ENCODE results near the gene CHAT.

DNA sequence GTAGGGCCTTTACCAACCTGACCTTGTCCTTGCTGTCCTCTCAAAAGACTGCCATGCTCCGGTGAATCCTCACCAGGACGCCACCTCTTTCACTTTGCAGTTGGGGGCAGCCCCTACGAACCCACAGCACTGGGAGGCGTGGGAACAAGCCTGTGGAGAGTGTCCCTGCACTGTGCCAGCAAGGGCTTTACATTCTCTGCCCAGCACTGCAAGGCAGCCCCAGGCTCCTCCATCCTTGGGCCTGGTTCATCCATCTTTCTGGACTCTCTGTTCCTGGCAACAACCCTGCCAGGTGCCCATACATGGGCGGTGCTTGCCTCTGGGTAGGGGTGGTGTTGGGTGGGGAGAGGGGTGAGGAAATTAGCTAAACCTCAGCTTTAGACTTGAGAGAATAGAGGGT, 1.4 kb downstream of the CHAT start:
- TF ChIP-seq POLR2A (IDR thresholded peaks at IDR 0.05): no peak
- TF ChIP-seq, protein P1, sequence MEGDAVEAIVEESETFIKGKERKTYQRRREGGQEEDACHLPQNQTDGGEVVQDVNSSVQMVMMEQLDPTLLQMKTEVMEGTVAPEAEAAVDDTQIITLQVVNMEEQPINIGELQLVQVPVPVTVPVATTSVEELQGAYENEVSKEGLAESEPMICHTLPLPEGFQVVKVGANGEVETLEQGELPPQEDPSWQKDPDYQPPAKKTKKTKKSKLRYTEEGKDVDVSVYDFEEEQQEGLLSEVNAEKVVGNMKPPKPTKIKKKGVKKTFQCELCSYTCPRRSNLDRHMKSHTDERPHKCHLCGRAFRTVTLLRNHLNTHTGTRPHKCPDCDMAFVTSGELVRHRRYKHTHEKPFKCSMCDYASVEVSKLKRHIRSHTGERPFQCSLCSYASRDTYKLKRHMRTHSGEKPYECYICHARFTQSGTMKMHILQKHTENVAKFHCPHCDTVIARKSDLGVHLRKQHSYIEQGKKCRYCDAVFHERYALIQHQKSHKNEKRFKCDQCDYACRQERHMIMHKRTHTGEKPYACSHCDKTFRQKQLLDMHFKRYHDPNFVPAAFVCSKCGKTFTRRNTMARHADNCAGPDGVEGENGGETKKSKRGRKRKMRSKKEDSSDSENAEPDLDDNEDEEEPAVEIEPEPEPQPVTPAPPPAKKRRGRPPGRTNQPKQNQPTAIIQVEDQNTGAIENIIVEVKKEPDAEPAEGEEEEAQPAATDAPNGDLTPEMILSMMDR (IDR thresholded peaks at IDR 0.05 in 4 of 5, conservative IDR thresholded peaks at IDR 0.05 in 1 of 5): no peak

Measured in gastrocnemius medialis (tissue), 4 donors.